Esophagus muscularis mucosa (tissue), 4 donors: ENCODE measurements around the gene PCLAF. TPM values are rescaled to one million over a fixed set of nuclear protein-coding genes. Genes with fewer than 3 reads are reported as not detected.

ENCODE experiments used
- small RNA-seq, 3 donors: library from RNA; depleted of rRNA; stranded (forward); fragments of <200 nt; gene quantifications; one replicate each; pipeline ENCODE3, GENCODE V24; 2016
- total RNA-seq, 4 donors: library from RNA; depleted of rRNA; stranded (reverse); fragments of >200 nt; gene quantifications; one replicate each; pipeline versions ENCODE4 v1.1.0 to v1.2.1, GENCODE V29; 2016

PCLAF gene
- total RNA-seq, 4 donors from 2014 or later: not detected

Small RNA genes lying within 50 kb of the gene (small RNA-seq; reads per million reads assigned to genes)
- 0 reads per million in 3 donors for gene RF00554

Other genes starting within 250 kb of the PCLAF start
- under 1 TPM in 3 of 4 donors, not detected in 1; 0.19 to 0.42 (median 0.33) TPM for gene SNX22, start 229.7 kb downstream of the PCLAF start, total RNA-seq
- 100 to 1,000 TPM; 110 to 227 (median 214) TPM for gene PPIB, start 218.4 kb downstream of the PCLAF start, total RNA-seq
- 10 to 100 TPM in 2 of 4 donors, 1 to 10 TPM in 2; 9.1 to 11.2 (median 10.1) TPM for gene CSNK1G1, start 25.3 kb downstream of the PCLAF start, total RNA-seq
- gene TRIP4, start 6.4 kb upstream of the PCLAF start, total RNA-seq: 10 to 100 TPM in 3 of 4 donors, 1 to 10 TPM in 1; 9.9 to 13.2 (median 11.8) TPM
- 10 to 100 TPM; 38.3 to 53.7 (median 45.3) TPM for gene ZNF609, start 79.1 kb upstream of the PCLAF start, total RNA-seq